ENCODE results near the gene MB. TPM values are rescaled to one million over a fixed set of nuclear protein-coding genes. Genes with fewer than 3 reads are reported as not detected.

Gene MB
- total RNA-seq, 1 experiment from 2014 or later, result 17.3 TPM

DNA sequence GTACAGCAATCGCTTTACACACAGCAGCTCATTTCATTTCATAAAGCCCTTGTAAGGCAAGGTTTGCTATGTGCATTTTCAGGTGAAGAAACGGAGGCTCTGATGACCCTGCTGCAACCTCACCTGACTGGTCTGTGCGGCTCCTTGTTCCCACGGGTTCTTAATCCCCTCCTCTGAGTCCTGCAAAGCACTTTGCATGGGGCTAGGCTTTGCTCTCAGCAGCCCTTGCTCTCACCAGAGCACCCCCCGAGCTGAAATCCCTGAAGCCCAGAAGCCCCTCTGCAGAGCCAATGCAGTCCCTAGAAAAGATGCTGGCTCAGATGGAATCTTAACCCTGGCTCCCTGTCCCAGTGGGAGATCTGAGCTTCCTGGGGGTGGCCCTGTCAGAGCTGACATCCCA is 20.1 kb upstream of the MB start:
- CTCF ChIA-PET, result no interaction called here
- no TSS peak for BruUV-seq (replicated peaks)
- no peak for DNase-seq (ENCODE audit: low read depth, low spot score)
- Histone ChIP-seq H3K27ac (ENCODE audit: low read length) (no peak overlapping the region), H3K36me3 (ENCODE audit: control insufficient read depth, insufficient read depth, low read length) (no peaks in the 10 kb centered on the region), H3K27me3 (ENCODE audit: control insufficient read depth, insufficient read depth, low read length) (no peaks in the 10 kb centered on the region), H3K4me3 (ENCODE audit: low read depth in 2 of 2, low read length in 2 of 2) (no peak overlapping the region), H3K9me3 (ENCODE audit: control insufficient read depth, insufficient read depth, low read depth, low read length) (no peaks in the 10 kb centered on the region), H3K4me1 (ENCODE audit: control insufficient read depth, insufficient read depth, low read length) (peaks cover 9% of the 10 kb centered on the region)
- TF ChIP-seq TCF7L2 (IDR thresholded peaks at IDR 0.05; ENCODE audit: low read depth, low read length), result no peak
- TF ChIP-seq SIN3A (IDR thresholded peaks at IDR 0.05; ENCODE audit: borderline replicate concordance, insufficient read depth, low read depth, low read length), result no peak
- no peak for TF ChIP-seq REST (IDR thresholded peaks at IDR 0.05; ENCODE audit: insufficient read depth in 1 of 2, low read depth in 2 of 2, low read length in 1 of 2)
- no peak for TF ChIP-seq POLR2AphosphoS5 (IDR thresholded peaks at IDR 0.05; ENCODE audit: low read depth, low read length)
- TF ChIP-seq, protein P1, sequence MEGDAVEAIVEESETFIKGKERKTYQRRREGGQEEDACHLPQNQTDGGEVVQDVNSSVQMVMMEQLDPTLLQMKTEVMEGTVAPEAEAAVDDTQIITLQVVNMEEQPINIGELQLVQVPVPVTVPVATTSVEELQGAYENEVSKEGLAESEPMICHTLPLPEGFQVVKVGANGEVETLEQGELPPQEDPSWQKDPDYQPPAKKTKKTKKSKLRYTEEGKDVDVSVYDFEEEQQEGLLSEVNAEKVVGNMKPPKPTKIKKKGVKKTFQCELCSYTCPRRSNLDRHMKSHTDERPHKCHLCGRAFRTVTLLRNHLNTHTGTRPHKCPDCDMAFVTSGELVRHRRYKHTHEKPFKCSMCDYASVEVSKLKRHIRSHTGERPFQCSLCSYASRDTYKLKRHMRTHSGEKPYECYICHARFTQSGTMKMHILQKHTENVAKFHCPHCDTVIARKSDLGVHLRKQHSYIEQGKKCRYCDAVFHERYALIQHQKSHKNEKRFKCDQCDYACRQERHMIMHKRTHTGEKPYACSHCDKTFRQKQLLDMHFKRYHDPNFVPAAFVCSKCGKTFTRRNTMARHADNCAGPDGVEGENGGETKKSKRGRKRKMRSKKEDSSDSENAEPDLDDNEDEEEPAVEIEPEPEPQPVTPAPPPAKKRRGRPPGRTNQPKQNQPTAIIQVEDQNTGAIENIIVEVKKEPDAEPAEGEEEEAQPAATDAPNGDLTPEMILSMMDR (IDR thresholded peaks at IDR 0.05), result no peak
- peak; percentile 22; the same call in 1 of the 2 replicates for ATAC-seq
- in situ Hi-C loops (cut with HindIII; ENCODE audit: low pct_unique_long_range_greater_than_20kb, low sequenced_read_pairs) (no loop called here), intact Hi-C loops (cut with micrococcal nuclease; ENCODE audit: unreplicated experiment) (no loop called here)
- POLR2A ChIA-PET, result interaction anchor here (0.7 kb wide), 1 partner anchor 77 kb away, joined by 14 read pairs; no protein-coding TSS in a partner anchor

GRCh38 chr22:35634943-35635540 is 17.9 kb upstream of the MB start:
- Histone ChIP-seq H3K27ac (ENCODE audit: low read length) (peak overlapping the region; percentile 54; the same call in 1 of the 2 replicates), H3K9me3 (ENCODE audit: control insufficient read depth, insufficient read depth, low read depth, low read length) (no peaks in the 10 kb centered on the region), H3K36me3 (ENCODE audit: control insufficient read depth, insufficient read depth, low read length) (no peaks in the 10 kb centered on the region), H3K27me3 (ENCODE audit: control insufficient read depth, insufficient read depth, low read length) (no peaks in the 10 kb centered on the region), H3K4me3 (ENCODE audit: low read depth in 2 of 2, low read length in 2 of 2) (no peak overlapping the region), H3K4me1 (ENCODE audit: control insufficient read depth, insufficient read depth, low read length) (peaks cover 15% of the 10 kb centered on the region)
- no peak for DNase-seq (ENCODE audit: low read depth, low spot score)
- ChIA-PET CTCF (no interaction called here), POLR2A (no interaction called here)
- intact Hi-C loops (cut with micrococcal nuclease; ENCODE audit: unreplicated experiment) (no loop called here), in situ Hi-C loops (cut with HindIII; ENCODE audit: low pct_unique_long_range_greater_than_20kb, low sequenced_read_pairs) (no loop called here)
- BruUV-seq (replicated peaks), result no TSS peak
- no peak for TF ChIP-seq TCF7L2 (IDR thresholded peaks at IDR 0.05; ENCODE audit: low read depth, low read length)
- no peak for TF ChIP-seq SIN3A (IDR thresholded peaks at IDR 0.05; ENCODE audit: borderline replicate concordance, insufficient read depth, low read depth, low read length)
- no peak for TF ChIP-seq REST (IDR thresholded peaks at IDR 0.05; ENCODE audit: insufficient read depth in 1 of 2, low read depth in 2 of 2, low read length in 1 of 2)
- no peak for TF ChIP-seq POLR2AphosphoS5 (IDR thresholded peaks at IDR 0.05; ENCODE audit: low read depth, low read length)
- TF ChIP-seq, protein P1 (IDR thresholded peaks at IDR 0.05), result no peak
- no peak for ATAC-seq
